Fibroblast of pulmonary artery (primary cell): Measurements from ENCODE around the gene MISP3.

Source experiments
- DNase-seq: peaks from one replicate; pipeline ENCODE4 v3.0.0-alpha.2; 2010; ENCODE audit warnings: low read depth
- H3K4me3 ChIP-seq: replicated peaks from 2 replicates; pipeline ENCODE4 v1.5.1; 2011; ENCODE audit warnings: low read depth, mild to moderate bottlenecking, control low read depth, low read length, moderate library complexity
- CTCF ChIP-seq: IDR thresholded peaks from 2 replicates; pipeline ENCODE4 v1.5.1; 2011; ENCODE audit warnings: mild to moderate bottlenecking, control low read depth, low read length, inconsistent platforms; ENCODE audit errors: missing control alignments

The MISP3 gene

DNA sequence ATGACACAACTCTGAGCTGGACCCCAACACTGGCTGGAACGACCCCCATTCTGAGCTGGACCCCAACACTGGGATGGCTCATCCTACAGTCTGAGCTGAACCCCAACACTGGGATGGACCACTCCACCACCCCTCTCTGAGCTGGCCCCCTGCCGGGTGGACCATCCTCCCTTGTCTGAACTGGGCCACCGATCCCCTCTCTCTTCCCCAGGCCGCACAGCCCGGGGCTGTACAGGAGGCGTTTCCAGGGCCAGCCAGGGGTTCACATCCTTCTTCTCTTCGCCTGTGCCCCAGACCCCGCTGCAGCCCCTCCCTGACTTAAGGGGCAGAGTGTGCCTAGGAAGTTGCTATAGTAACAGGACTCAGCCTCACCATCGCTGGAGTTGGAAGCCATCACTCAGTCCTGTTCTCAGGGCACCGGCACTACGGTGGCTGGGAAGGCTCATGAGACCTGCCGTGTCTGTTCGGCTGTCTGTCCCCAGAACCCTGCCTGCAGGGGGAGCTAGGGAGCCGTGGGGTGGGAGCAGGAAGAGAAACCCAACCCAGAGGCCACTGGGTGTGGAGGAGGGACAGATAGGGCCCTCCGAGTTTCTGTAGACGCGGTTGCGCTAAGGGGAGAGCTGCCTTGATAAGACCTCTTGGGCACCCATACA, 41.3 kb downstream of the MISP3 start:
- no peak overlapping the region for H3K4me3 ChIP-seq
- TF ChIP-seq CTCF, result peak; percentile 28
- DNase-seq, result no peak

DNA sequence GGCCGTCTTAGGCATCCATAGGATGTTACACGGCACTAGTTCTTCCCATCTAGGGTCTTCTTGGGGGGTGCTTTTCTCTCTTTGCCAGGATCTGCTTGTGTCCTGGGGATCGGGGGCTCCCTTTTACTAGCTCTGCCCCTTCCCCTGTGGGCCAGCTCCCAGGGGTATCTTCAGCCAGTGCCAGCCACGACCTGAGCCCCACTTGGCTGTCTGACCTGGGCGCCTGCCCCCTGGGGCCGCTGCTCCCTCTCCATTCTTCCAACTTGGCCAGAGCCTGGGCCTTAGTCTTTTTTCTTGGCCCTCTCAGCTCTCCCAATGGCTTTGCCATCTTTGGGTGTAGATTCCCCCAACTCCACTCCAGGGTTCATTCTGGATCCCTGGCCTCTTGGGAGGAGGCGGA, 41.9 kb downstream of the MISP3 start:
- H3K4me3 ChIP-seq, result no peak overlapping the region
- TF ChIP-seq CTCF, result no peak

GRCh38 chr19:14114854-14115253, 42.3 kb downstream of the MISP3 start:
- TF ChIP-seq CTCF, result peak; percentile 47
- H3K4me3 ChIP-seq, result no peak overlapping the region
- no peak for DNase-seq

More for the DNA sequence above, 41.9 kb downstream of the MISP3 start:
- no peak for DNase-seq

DNA sequence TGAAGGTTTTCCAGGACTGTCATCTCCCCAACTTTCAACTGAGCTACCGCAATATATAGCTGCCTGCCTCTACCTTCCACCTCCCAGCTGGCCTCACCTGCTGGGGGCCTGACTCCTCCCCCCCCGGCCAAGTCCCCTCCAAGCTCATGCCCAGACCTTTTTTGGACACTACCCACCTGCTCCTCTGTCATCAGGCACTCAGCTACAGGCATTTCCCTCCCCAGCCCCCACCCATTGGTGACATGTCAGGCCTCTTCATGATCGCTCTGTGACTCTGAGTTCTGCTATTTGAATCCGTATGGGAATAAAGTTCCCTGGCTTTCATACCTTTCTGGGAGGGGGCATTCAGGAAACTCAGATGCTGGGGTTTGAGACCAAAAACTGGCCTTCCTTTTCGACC, 43.2 kb downstream of the MISP3 start:
- DNase-seq, result no peak
- no peak for TF ChIP-seq CTCF
- H3K4me3 ChIP-seq, result peak overlapping the region; percentile 81

GRCh38 chr19:14116525-14116917, 43.9 kb downstream of the MISP3 start:
- TF ChIP-seq CTCF, result no peak
- H3K4me3 ChIP-seq, result peak overlapping the region; percentile 81
- no peak for DNase-seq

- H3K4me3 ChIP-seq, result peak overlapping the region; percentile 81
- no peak for DNase-seq
- no peak for TF ChIP-seq CTCF
Measured at GRCh38 chr19:14116918-14117578, 44.5 kb downstream of the MISP3 start.
